BJ (cell line): ENCODE measurements around the gene RGS21. TPM values are rescaled to one million over a fixed set of nuclear protein-coding genes. Genes with fewer than 3 reads are reported as not detected.

ENCODE experiments used
- CTCF ChIA-PET: fragments of 350-600 bp; formaldehyde crosslinking; extraction: SDS; loops from one replicate; lab custom pipeline; 2021; ENCODE audit warnings: antibody characterized with exemption, inconsistent platforms; lab: Yijun Ruan, JAX
- POLR2A ChIA-PET: fragments of 300-600 bp; sonication (Branson Sonifier 250); formaldehyde crosslinking; extraction: SDS; loops from one replicate; lab custom pipeline; 2021; ENCODE audit warnings: antibody characterized with exemption; lab: Charles Lee
- DNase-seq: peaks from one replicate; pipeline ENCODE4 v3.0.0-alpha.2; 2011; ENCODE audit warnings: low read depth
- H3K27me3 ChIP-seq: 2 replicates; pipeline ENCODE4 v1.6.0; 2011; ENCODE audit warnings: low read length; ENCODE audit not compliant: control insufficient read depth, insufficient read depth
- H3K36me3 ChIP-seq: 2 replicates; pipeline ENCODE4 v1.5.1; 2011; ENCODE audit warnings: low read length; ENCODE audit not compliant: control insufficient read depth, insufficient read depth
- H3K4me3 ChIP-seq: 2 replicates; pipeline ENCODE4 v1.5.1; 2011; ENCODE audit warnings: low read depth, mild to moderate bottlenecking, control low read depth, low read length
- polyA plus RNA-seq: library from polyadenylated mRNA; depleted of rRNA; stranded (reverse); fragments of >200 nt; gene quantifications from 2 replicates; pipeline ENCODE4 v1.2.3, GENCODE V29; 2011
- TF ChIP-seq, protein P1 (sequence below): IDR thresholded peaks from 2 replicates; pipeline ENCODE4 v1.5.1; 2011; ENCODE audit warnings: low read depth, mild to moderate bottlenecking, control low read depth, inconsistent platforms, low read length, moderate library complexity; ENCODE audit not compliant: insufficient read depth

Gene RGS21
- polyA plus RNA-seq, 1 experiment = not detected

DNA sequence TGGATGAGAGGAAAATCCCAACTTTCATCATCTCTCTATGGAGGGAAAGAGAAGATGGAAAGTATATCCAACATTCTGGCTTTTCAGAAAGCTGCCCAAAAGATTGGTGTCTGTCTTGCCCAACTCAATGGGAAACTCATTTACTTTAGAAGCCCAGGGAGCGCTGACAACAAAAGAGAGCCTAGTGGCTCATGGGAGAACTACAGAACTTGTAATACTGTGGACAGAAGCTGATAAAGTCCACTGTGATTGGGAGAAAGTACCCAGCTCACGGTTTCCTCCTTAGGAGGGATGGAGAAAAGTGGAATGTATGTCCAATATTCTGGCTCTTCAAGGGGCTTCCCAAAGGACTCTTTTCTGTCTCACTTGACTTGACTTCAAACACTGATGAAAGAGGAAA, 66.0 kb downstream of the RGS21 start:
- Histone ChIP-seq H3K27me3 (no peaks in the 10 kb centered on the region), H3K36me3 (no peaks in the 10 kb centered on the region), H3K4me3 (no peak overlapping the region)
- CTCF ChIA-PET = no interaction called here
- no peak for DNase-seq
- POLR2A ChIA-PET = no interaction called here
- TF ChIP-seq, protein P1, sequence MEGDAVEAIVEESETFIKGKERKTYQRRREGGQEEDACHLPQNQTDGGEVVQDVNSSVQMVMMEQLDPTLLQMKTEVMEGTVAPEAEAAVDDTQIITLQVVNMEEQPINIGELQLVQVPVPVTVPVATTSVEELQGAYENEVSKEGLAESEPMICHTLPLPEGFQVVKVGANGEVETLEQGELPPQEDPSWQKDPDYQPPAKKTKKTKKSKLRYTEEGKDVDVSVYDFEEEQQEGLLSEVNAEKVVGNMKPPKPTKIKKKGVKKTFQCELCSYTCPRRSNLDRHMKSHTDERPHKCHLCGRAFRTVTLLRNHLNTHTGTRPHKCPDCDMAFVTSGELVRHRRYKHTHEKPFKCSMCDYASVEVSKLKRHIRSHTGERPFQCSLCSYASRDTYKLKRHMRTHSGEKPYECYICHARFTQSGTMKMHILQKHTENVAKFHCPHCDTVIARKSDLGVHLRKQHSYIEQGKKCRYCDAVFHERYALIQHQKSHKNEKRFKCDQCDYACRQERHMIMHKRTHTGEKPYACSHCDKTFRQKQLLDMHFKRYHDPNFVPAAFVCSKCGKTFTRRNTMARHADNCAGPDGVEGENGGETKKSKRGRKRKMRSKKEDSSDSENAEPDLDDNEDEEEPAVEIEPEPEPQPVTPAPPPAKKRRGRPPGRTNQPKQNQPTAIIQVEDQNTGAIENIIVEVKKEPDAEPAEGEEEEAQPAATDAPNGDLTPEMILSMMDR = no peak

DNA sequence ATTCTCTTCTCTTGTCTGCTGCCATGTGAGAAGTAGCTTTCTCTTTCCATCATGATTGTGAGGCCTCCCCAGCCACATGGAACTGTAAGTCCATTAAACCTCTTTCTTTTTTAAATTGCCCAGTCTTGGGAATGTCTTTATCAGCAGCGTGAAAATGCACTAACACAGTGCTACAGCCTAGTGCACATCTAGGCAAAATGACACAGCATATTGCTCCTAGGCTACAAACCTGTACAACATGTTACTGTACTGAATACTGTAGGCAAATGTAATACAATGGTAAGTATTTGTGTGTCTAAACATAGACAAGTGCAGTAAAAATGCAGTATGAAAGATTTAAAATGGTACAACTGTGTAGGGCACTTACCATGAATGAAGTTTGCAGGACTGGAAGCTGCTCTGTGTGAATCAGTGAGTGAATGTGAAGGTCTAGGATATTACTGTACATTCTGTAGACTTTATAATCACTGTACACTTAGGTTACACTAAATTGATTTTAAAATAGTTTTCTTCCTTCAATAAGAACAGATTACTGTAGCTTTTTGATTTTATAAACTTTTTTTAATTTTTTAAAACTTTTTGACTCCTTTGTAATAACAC, 69.4 kb downstream of the RGS21 start:
- H3K27me3 ChIP-seq = no peaks in the 10 kb centered on the region
- no peaks in the 10 kb centered on the region for H3K36me3 ChIP-seq
- POLR2A ChIA-PET = no interaction called here
- CTCF ChIA-PET = no interaction called here
- TF ChIP-seq, protein P1 = no peak
- no peak overlapping the region for H3K4me3 ChIP-seq
- DNase-seq = no peak

DNA sequence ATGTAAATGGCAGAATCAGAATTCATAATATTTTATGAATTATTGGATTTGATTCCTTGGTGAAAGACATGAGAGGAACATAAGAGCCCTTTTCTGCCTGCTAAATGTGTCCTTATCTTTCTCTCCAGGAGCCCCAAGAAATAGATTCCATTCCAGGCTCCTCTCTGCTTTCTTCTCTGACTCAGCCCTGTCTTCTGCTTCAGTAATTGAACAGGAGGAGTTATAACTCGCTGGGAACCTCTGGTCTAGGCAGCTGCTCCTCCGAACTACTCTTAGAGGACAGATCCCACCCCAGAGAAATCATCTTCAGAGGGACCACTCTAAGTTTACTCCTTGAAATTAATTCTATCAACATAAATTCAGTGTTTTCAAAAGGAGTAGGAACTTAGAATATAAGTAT, 78.4 kb downstream of the RGS21 start:
- ChIA-PET CTCF (no interaction called here), POLR2A (no interaction called here)
- TF ChIP-seq, protein P1 = no peak
- no peak for DNase-seq
- Histone ChIP-seq H3K4me3 (no peak overlapping the region), H3K36me3 (no peaks in the 10 kb centered on the region), H3K27me3 (no peaks in the 10 kb centered on the region)

DNA sequence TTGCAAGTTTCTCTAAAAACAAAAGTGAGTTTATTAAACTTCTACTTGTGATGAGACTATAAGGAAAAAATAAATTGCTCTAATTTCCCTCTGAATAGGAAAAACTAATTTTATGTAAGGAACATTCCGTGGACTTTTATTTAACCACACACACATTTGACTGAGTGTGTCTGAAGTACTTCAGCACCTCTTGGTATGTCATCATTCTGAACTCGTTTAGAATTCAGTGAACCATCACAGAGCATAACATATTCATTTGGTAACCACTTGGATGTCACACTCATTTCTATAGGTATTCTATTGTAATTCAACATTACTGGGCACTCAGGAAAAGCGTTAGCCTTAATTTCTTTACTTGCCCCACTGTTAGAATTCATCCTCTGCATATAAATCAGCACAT, 79.1 kb downstream of the RGS21 start:
- ChIA-PET POLR2A (no interaction called here), CTCF (no interaction called here)
- no peaks in the 10 kb centered on the region for H3K27me3 ChIP-seq
- DNase-seq = no peak
- H3K36me3 ChIP-seq = no peaks in the 10 kb centered on the region
- TF ChIP-seq, protein P1 = no peak
- H3K4me3 ChIP-seq = no peak overlapping the region

DNA sequence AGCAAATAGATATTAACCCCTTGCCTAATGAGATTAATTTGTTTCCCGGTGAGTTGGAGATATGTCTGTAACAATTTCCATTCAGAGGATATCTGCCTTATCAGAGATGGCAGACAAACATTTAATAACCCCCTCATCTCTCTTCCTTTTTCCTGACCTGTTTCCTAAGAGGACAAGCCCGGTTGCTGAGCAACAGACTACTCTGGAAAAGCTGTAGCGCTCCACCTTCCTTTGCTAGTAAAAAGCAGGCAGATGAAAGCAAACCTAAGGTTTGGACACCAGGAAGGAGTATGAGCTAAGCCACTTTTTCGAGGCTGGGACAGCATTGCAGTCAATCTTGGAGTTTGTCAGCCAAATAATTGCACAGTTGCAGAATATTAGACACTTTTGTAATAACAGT, 82.4 kb downstream of the RGS21 start:
- DNase-seq = no peak
- H3K36me3 ChIP-seq = no peaks in the 10 kb centered on the region
- TF ChIP-seq, protein P1 = no peak
- ChIA-PET POLR2A (no interaction called here), CTCF (no interaction called here)
- H3K27me3 ChIP-seq = no peaks in the 10 kb centered on the region
- no peak overlapping the region for H3K4me3 ChIP-seq
